Upper lobe of right lung (tissue), 1 donor: ENCODE results near the gene PROSER2. TPM values are rescaled to one million over a fixed set of nuclear protein-coding genes. Genes with fewer than 3 reads are reported as not detected.

Source experiments
- ATAC-seq: fragments of 200-7000 bp; cut with Tn5 transposase; one replicate; pipeline ENCODE4 v1.9.1; 2020; ENCODE audit warnings: mild to moderate bottlenecking, moderate library complexity
- DNase-seq: peaks from one replicate; pipeline ENCODE4 v3.0.0-alpha.2; 2020
- H3K27ac ChIP-seq: fragments of 200-600 bp; one replicate; pipeline ENCODE4 v1.8.0; 2022
- H3K27me3 ChIP-seq: fragments of 200-600 bp; one replicate; pipeline ENCODE4 v1.8.0; 2022; ENCODE audit warnings: mild to moderate bottlenecking
- H3K36me3 ChIP-seq: fragments of 200-600 bp; one replicate; pipeline ENCODE4 v1.8.0; 2022
- H3K4me1 ChIP-seq: fragments of 200-600 bp; one replicate; pipeline ENCODE4 v1.8.0; 2022
- H3K4me3 ChIP-seq: fragments of 200-600 bp; one replicate; pipeline ENCODE4 v1.8.0; 2022; ENCODE audit warnings: mild to moderate bottlenecking
- H3K9me3 ChIP-seq: fragments of 200-600 bp; one replicate; pipeline ENCODE4 v1.8.0; 2022
- intact Hi-C: fragments of 100-400 bp; cut with DNase I; formaldehyde crosslinking; loops from one replicate; pipeline ENCODE4 v1.11.0; 2022
- total RNA-seq: library from RNA; stranded (reverse); fragmentation: NEBNext Ultra II Directional; extraction: Animal tissue kit (Norgen Biotek cat#: 25700); gene quantifications from one replicate; pipeline ENCODE4 v1.2.1, GENCODE V29; 2021
- TF ChIP-seq, protein P1 (sequence below): fragments of 200-600 bp; IDR thresholded peaks from one replicate; pipeline ENCODE4 v1.8.0; 2022; ENCODE audit warnings: antibody characterized with exemption
- donor health status: DM: no; HTN: yes; CAD: no; lungs with severe emphysema.

PROSER2 gene
- total RNA-seq, 1 donor from 2014 or later = 33.3 TPM

DNA sequence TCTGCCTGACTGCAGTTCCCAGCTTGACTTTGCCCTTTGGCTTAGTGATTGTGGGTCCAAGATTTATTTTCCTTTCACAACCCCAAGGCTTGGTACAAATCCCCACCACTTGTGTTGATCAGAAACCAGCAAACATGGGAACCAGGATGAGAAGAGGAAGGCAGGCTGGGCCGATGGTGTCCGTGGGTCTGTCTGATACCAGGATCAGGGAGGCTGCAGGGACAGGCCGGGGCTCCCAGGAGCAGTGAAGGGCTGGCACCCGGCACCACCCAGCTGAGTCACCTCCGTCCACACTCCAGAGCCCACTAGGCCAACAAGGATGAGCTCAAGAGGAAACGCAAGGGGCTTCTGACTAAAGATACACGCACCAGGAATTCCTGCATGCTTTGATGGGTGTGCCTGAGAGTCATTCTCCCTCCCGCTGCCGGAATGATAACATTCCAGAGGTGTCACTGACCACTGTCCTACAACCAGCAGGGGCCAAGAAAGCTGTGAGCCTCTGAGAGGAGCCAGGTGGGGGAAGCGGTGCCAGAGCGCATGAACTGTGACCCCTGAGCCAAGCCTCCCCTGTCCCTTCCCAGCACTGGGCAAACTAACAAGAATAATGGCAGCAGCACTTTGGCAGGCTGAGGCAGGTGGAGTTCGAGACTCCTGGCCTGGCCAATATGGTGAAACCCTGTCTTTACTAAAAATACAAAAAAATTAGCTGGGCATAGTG lies 29.2 kb upstream of the PROSER2 start:
- DNase-seq = no peak
- Histone ChIP-seq H3K36me3 (no peaks in the 10 kb centered on the region), H3K27ac (no peak overlapping the region), H3K9me3 (no peaks in the 10 kb centered on the region), H3K4me3 (no peak overlapping the region), H3K27me3 (no peaks in the 10 kb centered on the region), H3K4me1 (no peaks in the 10 kb centered on the region)
- TF ChIP-seq, protein P1, sequence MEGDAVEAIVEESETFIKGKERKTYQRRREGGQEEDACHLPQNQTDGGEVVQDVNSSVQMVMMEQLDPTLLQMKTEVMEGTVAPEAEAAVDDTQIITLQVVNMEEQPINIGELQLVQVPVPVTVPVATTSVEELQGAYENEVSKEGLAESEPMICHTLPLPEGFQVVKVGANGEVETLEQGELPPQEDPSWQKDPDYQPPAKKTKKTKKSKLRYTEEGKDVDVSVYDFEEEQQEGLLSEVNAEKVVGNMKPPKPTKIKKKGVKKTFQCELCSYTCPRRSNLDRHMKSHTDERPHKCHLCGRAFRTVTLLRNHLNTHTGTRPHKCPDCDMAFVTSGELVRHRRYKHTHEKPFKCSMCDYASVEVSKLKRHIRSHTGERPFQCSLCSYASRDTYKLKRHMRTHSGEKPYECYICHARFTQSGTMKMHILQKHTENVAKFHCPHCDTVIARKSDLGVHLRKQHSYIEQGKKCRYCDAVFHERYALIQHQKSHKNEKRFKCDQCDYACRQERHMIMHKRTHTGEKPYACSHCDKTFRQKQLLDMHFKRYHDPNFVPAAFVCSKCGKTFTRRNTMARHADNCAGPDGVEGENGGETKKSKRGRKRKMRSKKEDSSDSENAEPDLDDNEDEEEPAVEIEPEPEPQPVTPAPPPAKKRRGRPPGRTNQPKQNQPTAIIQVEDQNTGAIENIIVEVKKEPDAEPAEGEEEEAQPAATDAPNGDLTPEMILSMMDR = no peak
- intact Hi-C loops = loop anchor here (10.0 kb wide), 1 partner anchor 191 kb away; no protein-coding TSS in a partner anchor
- ATAC-seq = peak; percentile 59

DNA sequence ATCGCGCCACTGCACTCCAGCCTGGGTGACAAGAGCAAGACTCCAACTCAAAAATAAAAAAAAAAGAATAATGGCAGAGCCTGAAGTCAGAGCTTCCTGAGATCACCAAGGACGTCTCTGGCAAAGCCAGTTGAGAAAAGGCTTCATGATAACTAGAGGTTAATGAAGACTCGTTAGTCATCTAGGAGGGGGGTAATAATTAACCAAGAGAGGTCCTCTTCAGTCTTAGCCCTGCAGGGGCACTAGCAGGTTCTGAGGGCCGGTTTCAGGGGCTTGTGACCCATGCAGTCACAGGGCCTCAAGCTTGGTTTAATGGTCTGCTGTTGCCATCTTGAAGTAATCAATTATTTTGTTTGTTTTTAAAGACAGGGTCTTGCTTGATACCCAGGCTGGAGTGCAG lies 28.6 kb upstream of the PROSER2 start:
- intact Hi-C loops = loop anchor here (10.0 kb wide), 1 partner anchor 190 kb away; no protein-coding TSS in a partner anchor
- ATAC-seq (no peak), DNase-seq (no peak)
- TF ChIP-seq, protein P1 = no peak
- no peaks in the 10 kb centered on the region for H3K27me3 ChIP-seq
- H3K9me3 ChIP-seq = no peaks in the 10 kb centered on the region
- H3K4me1 ChIP-seq = no peaks in the 10 kb centered on the region
- no peaks in the 10 kb centered on the region for H3K36me3 ChIP-seq
- no peak overlapping the region for H3K27ac ChIP-seq
- no peak overlapping the region for H3K4me3 ChIP-seq

DNA sequence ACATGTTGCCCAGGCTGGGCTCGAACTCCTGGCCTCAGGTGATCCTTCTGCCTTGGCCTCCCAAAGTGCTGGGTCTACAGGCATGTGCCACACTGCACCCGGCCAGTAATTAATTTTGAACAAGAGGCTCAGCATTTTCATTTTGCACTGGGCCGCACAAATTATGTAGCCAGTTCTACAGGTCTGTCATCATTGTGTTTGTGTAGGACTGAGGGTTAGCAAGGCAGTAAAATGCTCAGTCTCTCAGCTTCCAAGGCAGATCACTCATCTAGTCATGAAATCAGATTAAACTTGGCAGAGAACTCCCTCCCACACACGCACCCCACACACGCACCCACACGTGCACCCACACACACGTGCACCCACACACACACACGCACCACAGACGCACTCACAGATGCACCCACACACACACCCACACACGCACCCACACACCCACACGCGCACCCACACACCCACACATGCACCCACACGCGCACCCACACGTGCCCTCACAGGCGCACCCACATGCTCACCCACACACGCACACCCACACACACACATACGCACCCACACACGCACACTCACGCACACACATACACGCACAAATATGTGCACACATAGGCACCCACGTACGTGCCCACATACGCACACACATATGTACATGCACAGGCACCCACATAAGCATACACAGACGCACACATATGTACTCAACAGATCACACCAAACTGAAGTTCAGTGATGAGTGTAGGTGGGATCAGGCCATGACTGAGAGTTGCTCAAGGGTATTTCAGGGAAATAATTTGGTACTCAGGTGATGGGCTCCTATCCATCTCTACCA lies 27.8 kb upstream of the PROSER2 start:
- DNase-seq (no peak), ATAC-seq (peak; percentile 33)
- intact Hi-C loops = loop anchor here (10.0 kb wide), 1 partner anchor 189 kb away; no protein-coding TSS in a partner anchor
- no peak overlapping the region for H3K4me3 ChIP-seq
- no peaks in the 10 kb centered on the region for H3K27me3 ChIP-seq
- TF ChIP-seq, protein P1 = no peak
- H3K27ac ChIP-seq = no peak overlapping the region
- no peaks in the 10 kb centered on the region for H3K4me1 ChIP-seq
- H3K36me3 ChIP-seq = no peaks in the 10 kb centered on the region
- no peaks in the 10 kb centered on the region for H3K9me3 ChIP-seq

DNA sequence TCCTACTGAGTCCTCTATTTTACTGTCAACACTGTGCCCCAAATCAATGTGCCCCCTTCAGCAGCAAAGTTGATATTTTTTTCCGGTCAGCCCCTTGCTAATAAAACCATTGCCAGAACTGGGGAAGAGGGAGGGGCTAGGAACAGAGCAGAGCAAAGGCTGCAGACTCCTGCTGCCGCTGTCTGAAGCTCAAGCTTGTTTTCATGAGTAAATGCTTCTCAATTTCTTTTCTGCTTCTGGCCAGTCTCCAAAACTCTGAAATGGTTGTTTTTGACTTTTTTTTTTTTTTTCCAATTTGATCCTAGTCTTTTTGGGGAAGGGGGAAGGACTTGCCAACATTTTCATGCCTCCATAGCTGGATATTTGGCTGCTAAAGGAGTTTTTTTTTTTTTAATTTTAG lies 26.7 kb upstream of the PROSER2 start:
- DNase-seq (no peak), ATAC-seq (no peak)
- intact Hi-C loops = loop anchor here (10.0 kb wide), 1 partner anchor 188 kb away; no protein-coding TSS in a partner anchor

DNA sequence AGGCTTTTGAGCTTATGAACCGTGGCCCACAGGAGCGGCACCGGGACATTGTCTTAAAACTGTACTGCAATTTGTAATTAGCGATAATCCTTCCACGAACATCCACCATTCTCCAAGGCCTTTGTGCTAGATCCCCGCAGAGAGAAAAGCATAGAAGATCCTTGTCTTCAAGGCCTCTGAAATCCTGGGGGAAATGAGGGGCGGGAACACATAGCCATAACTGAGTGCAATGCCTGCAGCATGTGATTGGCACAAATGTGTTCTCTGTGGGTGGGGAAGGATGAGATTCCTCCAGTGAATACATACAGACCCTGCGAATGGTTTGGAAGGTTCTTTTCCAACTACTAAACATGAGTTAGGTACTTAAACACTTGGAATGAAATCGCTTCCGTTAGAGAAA lies 25.9 kb upstream of the PROSER2 start:
- Histone ChIP-seq H3K36me3 (no peaks in the 10 kb centered on the region), H3K9me3 (no peaks in the 10 kb centered on the region), H3K4me1 (no peaks in the 10 kb centered on the region), H3K27ac (no peak overlapping the region), H3K4me3 (no peak overlapping the region), H3K27me3 (no peaks in the 10 kb centered on the region)
- ATAC-seq = no peak
- intact Hi-C loops = loop anchor here (10.0 kb wide), 1 partner anchor 188 kb away; no protein-coding TSS in a partner anchor
- TF ChIP-seq, protein P1 = no peak
- no peak for DNase-seq

More for the DNA sequence above, 26.7 kb upstream of the PROSER2 start:
- no peaks in the 10 kb centered on the region for H3K4me1 ChIP-seq
- no peak overlapping the region for H3K27ac ChIP-seq
- H3K9me3 ChIP-seq = no peaks in the 10 kb centered on the region
- no peak overlapping the region for H3K4me3 ChIP-seq
- TF ChIP-seq, protein P1 = no peak
- no peaks in the 10 kb centered on the region for H3K36me3 ChIP-seq
- H3K27me3 ChIP-seq = no peaks in the 10 kb centered on the region
